Esophagus muscularis mucosa (tissue), 4 donors: ENCODE results near the gene CPED1. TPM values are rescaled to one million over a fixed set of nuclear protein-coding genes. Genes with fewer than 3 reads are reported as not detected.
"Not testable (repeated sequence)": the region's sequence is repeated elsewhere in the genome, so short reads cannot be mapped to it uniquely, and the experiment has no call there.

Source experiments
- DNase-seq: peaks from one replicate; pipeline ENCODE4 v3.0.0-alpha.2; 2017; ENCODE audit errors: extremely low spot score
- H3K27ac ChIP-seq, 4 donors: fragments of 200-600 bp; sonication (generic); replicated peaks in 1 of 4; 1 replicate in 3 of 4; 2 replicates in 1 of 4; pipeline ENCODE4 v1.5.1; 2016 to 2019; ENCODE audit warnings: mild to moderate bottlenecking in 1 of 4
- H3K27me3 ChIP-seq, 4 donors: fragments of 200-600 bp; sonication (generic); one replicate each; pipeline versions ENCODE4 v1.5.1 to v1.6.0; 2016 to 2019
- H3K36me3 ChIP-seq, 4 donors: fragments of 200-600 bp; sonication (generic); one replicate each; pipeline ENCODE4 v1.5.1; 2016 to 2019
- H3K4me1 ChIP-seq, 4 donors: fragments of 200-600 bp; sonication (generic); one replicate each; pipeline ENCODE4 v1.5.1; 2016 to 2019
- H3K4me3 ChIP-seq, 4 donors: fragments of 200-600 bp; sonication (generic); 1 replicate in 2 of 4; 2 replicates in 2 of 4; pipeline ENCODE4 v1.5.1; 2016 to 2019; ENCODE audit warnings: mild to moderate bottlenecking in 4 of 4, moderate library complexity in 1 of 4
- H3K9me3 ChIP-seq, 4 donors: fragments of 200-600 bp; sonication (generic); 1 replicate in 3 of 4; 2 replicates in 1 of 4; pipeline ENCODE4 v1.5.1; 2016 to 2019
- EP300 ChIP-seq: sonication (generic); formaldehyde crosslinking; IDR thresholded peaks from one replicate; pipeline ENCODE4 v1.6.1; 2017; ENCODE audit warnings: antibody characterized with exemption
- POLR2A ChIP-seq: fragments of 450-650 bp; IDR thresholded peaks from one replicate; pipeline ENCODE4 v1.6.1; 2017; ENCODE audit warnings: antibody characterized with exemption, moderate library complexity, mild to moderate bottlenecking, low read depth
- POLR2AphosphoS5 ChIP-seq, 2 donors: sonication (generic); formaldehyde crosslinking; IDR thresholded peaks; one replicate each; pipeline ENCODE4 v1.6.1; 2017; ENCODE audit warnings: antibody characterized with exemption in 2 of 2
- WGBS: methylation state at CpG from one replicate; pipeline ENCODE4 v1.1.5; 2018; 5-methylcytosine and 5-hydroxymethylcytosine counted together
- intact Hi-C: fragments of 100-400 bp; cut with DNase I; formaldehyde crosslinking; loops from one replicate; pipeline ENCODE4 v1.15.1; 2023
- total RNA-seq, 4 donors: library from RNA; depleted of rRNA; stranded (reverse); fragments of >200 nt; gene quantifications; one replicate each; pipeline versions ENCODE4 v1.1.0 to v1.2.1, GENCODE V29; 2016
- TF ChIP-seq, protein P1 (sequence below), 3 experiments: fragments of 200-600 bp in 2 of 3; fragments of 450-650 bp in 1 of 3; sonication (generic) in 2 of 3; IDR thresholded peaks; one replicate each; pipeline ENCODE4 v1.5.1; 2017 to 2019; ENCODE audit warnings: antibody characterized with exemption in 3 of 3, mild to moderate bottlenecking in 2 of 3, moderate library complexity in 1 of 3

CPED1 gene
- total RNA-seq, 4 donors from 2014 or later: 28.1 to 81.8 (median 32.0) TPM

DNA sequence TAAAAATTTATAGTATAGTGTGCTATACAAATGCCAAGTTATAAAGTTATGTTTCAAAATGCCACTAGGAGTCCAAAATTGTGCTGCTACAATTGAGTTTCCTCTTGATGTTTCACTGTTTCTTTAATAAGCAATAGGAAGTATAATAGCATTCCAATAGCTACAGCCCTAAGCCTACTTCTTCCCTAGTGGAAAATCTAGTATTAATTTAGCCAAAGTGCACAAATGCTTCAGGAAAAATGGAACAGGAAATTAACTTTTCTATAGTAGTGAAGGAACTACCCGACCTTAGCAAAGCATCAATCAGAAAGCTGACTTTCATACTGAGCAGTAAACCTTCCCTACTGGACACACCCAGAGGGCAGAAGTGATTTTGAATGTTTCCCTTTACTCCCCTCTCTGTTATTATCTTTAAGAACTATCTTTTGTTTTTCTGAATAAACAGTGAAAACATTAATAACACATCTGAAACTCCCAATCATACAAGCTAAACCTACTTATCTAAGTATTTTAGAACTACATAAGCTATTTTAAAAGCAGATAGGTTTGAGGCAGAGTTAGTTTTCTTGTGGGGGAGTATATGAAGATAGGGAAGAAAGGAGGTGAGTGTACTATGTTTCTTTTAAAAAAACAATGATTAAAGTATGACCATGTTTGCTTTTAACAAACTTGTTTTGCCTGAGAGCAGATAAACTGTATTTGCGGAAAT, 13.7 kb downstream of the CPED1 start:
- Histone ChIP-seq H3K4me1 (peaks cover 36 to 49% (median 41%) of the 10 kb centered on the region in 4 donors), H3K9me3 (no peaks in the 10 kb centered on the region), H3K27ac (no peak overlapping the region), H3K4me3 (no peak overlapping the region), H3K36me3 (no peaks in the 10 kb centered on the region), H3K27me3 (no peaks in the 10 kb centered on the region)
- no peak for DNase-seq
- TF ChIP-seq POLR2A: no peak
- TF ChIP-seq EP300: no peak
- TF ChIP-seq, protein P1, sequence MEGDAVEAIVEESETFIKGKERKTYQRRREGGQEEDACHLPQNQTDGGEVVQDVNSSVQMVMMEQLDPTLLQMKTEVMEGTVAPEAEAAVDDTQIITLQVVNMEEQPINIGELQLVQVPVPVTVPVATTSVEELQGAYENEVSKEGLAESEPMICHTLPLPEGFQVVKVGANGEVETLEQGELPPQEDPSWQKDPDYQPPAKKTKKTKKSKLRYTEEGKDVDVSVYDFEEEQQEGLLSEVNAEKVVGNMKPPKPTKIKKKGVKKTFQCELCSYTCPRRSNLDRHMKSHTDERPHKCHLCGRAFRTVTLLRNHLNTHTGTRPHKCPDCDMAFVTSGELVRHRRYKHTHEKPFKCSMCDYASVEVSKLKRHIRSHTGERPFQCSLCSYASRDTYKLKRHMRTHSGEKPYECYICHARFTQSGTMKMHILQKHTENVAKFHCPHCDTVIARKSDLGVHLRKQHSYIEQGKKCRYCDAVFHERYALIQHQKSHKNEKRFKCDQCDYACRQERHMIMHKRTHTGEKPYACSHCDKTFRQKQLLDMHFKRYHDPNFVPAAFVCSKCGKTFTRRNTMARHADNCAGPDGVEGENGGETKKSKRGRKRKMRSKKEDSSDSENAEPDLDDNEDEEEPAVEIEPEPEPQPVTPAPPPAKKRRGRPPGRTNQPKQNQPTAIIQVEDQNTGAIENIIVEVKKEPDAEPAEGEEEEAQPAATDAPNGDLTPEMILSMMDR (IDR thresholded peaks at IDR 0.05): no peak
- TF ChIP-seq POLR2AphosphoS5 (IDR thresholded peaks at IDR 0.05): no peak
- intact Hi-C loops: no loop called here
- WGBS: 60% methylated on average over 2 of the region's 2 CpGs

- intact Hi-C loops: no loop called here
- no peak overlapping the region for H3K4me3 ChIP-seq
- no peaks in the 10 kb centered on the region for H3K36me3 ChIP-seq
- 83% methylated on average over 5 of the region's 5 CpGs for whole genome bisulfite sequencing
- no peaks in the 10 kb centered on the region for H3K9me3 ChIP-seq
- no peak overlapping the region for H3K27ac ChIP-seq
- TF ChIP-seq, protein P1 (IDR thresholded peaks at IDR 0.05): no peak
- TF ChIP-seq EP300: no peak
- TF ChIP-seq POLR2A: no peak
- TF ChIP-seq POLR2AphosphoS5 (IDR thresholded peaks at IDR 0.05): no peak
- no peak for DNase-seq
- peaks cover 37 to 49% (median 40%) of the 10 kb centered on the region in 4 donors for H3K4me1 ChIP-seq
- no peaks in the 10 kb centered on the region for H3K27me3 ChIP-seq
These were observed 14.3 kb downstream of the CPED1 start for GRCh38 chr7:121002757-121003200.

- TF ChIP-seq POLR2A (no peak), EP300 (no peak), POLR2AphosphoS5 (IDR thresholded peaks at IDR 0.05) (no peak)
- TF ChIP-seq, protein P1 (IDR thresholded peaks at IDR 0.05): no peak
- H3K4me1 ChIP-seq: peaks cover 27 to 44% (median 35%) of the 10 kb centered on the region in 4 donors
- no peak overlapping the region for H3K27ac ChIP-seq
- no peaks in the 10 kb centered on the region for H3K9me3 ChIP-seq
- no peaks in the 10 kb centered on the region for H3K27me3 ChIP-seq
- DNase-seq: no peak
- H3K4me3 ChIP-seq: no peak overlapping the region
- intact Hi-C loops: no loop called here
- H3K36me3 ChIP-seq: no peaks in the 10 kb centered on the region
- 58% methylated on average over 5 of the region's 5 CpGs for WGBS
These were observed 15.6 kb downstream of the CPED1 start for GRCh38 chr7:121003986-121004685.

DNA sequence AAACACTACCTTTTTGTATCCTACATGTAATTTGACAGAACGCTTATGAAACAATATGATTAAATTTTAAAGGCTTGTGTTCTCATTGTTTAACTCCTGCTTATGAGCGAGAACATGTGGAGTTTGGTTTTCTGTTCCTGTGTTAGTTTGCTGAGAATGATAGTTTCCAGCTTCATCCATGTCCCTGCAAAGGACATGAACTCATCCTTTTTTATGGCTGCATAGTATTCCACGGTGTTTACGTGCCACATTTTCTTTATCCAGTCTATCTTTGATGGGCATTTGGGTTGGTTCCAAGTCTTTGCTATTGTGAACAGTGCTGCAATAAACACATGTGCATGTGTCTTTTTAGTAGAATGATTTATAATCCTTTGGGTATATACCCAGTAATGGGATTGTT, 16.5 kb downstream of the CPED1 start:
- WGBS: 91% methylated on average over 4 of the region's 4 CpGs
- H3K27me3 ChIP-seq, H3K27ac ChIP-seq, intact Hi-C loops, DNase-seq, H3K9me3 ChIP-seq, H3K36me3 ChIP-seq, H3K4me3 ChIP-seq: not testable (repeated sequence)
- peaks cover 18 to 36% (median 27%) of the 10 kb centered on the region in 4 donors for H3K4me1 ChIP-seq

- H3K36me3 ChIP-seq: no peaks in the 10 kb centered on the region
- no peak overlapping the region for H3K4me3 ChIP-seq
- H3K4me1 ChIP-seq: peaks cover 11 to 31% (median 22%) of the 10 kb centered on the region in 4 donors
- no peak for DNase-seq
- no peak overlapping the region for H3K27ac ChIP-seq
- no peaks in the 10 kb centered on the region for H3K27me3 ChIP-seq
- WGBS: 92% methylated on average over 4 of the region's 4 CpGs
- H3K9me3 ChIP-seq: no peaks in the 10 kb centered on the region
- intact Hi-C loops: no loop called here
- TF ChIP-seq POLR2A (no peak), EP300 (no peak), POLR2AphosphoS5 (IDR thresholded peaks at IDR 0.05) (no peak)
- TF ChIP-seq, protein P1 (IDR thresholded peaks at IDR 0.05): no peak
These were observed 17.6 kb downstream of the CPED1 start for GRCh38 chr7:121005996-121006584.
